K562 (cell line): Measurements from ENCODE around the gene CPED1. TPM values are rescaled to one million over a fixed set of nuclear protein-coding genes. Genes with fewer than 3 reads are reported as not detected.

Experiments
- ATAC-seq: fragments of 200-7000 bp; cut with Tn5 transposase; 3 replicates; pipeline ENCODE4 v1.9.1; 2020; ENCODE audit warnings: moderate library complexity
- BruUV-seq: library from RNA; stranded (reverse); fragments of 400-500 nt; replicated peaks from 2 replicates; lab custom pipeline; 2021; lab: Mats Ljungman, UMichigan
- CTCF ChIA-PET: fragments of 300-600 bp; formaldehyde crosslinking; extraction: SDS; loops from one replicate; lab custom pipeline; 2021; ENCODE audit warnings: low intra/inter-chr PET ratio; lab: Yijun Ruan, JAX
- POLR2A ChIA-PET: fragments of 300-600, 350-650 bp; sonication (Branson Sonifier 250); formaldehyde crosslinking; extraction: SDS; loops from one replicate; lab custom pipeline; 2021; ENCODE audit warnings: antibody characterized with exemption, inconsistent platforms; lab: Yijun Ruan, JAX
- DNase-seq, 4 experiments: peaks; one replicate each; pipeline versions ENCODE4 v3.0.0 to v3.0.0-alpha.2; 2011 to 2018; ENCODE audit warnings: low spot score in 3 of 4, mixed read lengths in 3 of 4; ENCODE audit errors: extremely low read depth in 1 of 4
- FAIRE-seq: peaks from 2 replicates; lab custom pipeline; 2011; peaks lifted over from hg19 to GRCh38; lab: Jason Lieb, UNC
- H2AFZ ChIP-seq: 2 replicates; pipeline ENCODE4 v1.6.0; 2011; ENCODE audit warnings: low read depth, low read length, control low read depth, inconsistent platforms
- H3K27ac ChIP-seq: fragments of 200-600 bp; 3 replicates; pipeline ENCODE4 v1.8.0; 2011; ENCODE audit warnings: low read depth, mild to moderate bottlenecking, control low read depth, inconsistent platforms, low read length, moderate library complexity, mixed read lengths; ENCODE audit errors: extremely low read depth
- H3K27me3 ChIP-seq, 2 experiments: fragments of 300-600 bp in 1 of 2; 2 replicates in 1 of 2; 3 replicates in 1 of 2; pipeline versions ENCODE4 v1.6.0 to v1.8.0; 2011; ENCODE audit warnings: inconsistent platforms in 2 of 2, low read length in 2 of 2, mild to moderate bottlenecking in 1 of 2, mixed read lengths in 1 of 2, moderate library complexity in 1 of 2; ENCODE audit not compliant: control insufficient read depth in 2 of 2, insufficient read depth in 2 of 2
- H3K36me3 ChIP-seq: fragments of 300-600 bp; 3 replicates; pipeline ENCODE4 v1.8.0; 2011; ENCODE audit warnings: mild to moderate bottlenecking, low read length, inconsistent platforms; ENCODE audit not compliant: control insufficient read depth, insufficient read depth
- H3K4me1 ChIP-seq, 2 experiments: fragments of 200-600 bp in 1 of 2; replicated peaks in 1 of 2; 2 replicates in 1 of 2; 3 replicates in 1 of 2; pipeline versions ENCODE4 v1.5.1 to v1.8.0; 2011; ENCODE audit warnings: inconsistent platforms in 2 of 2, low read length in 2 of 2, mild to moderate bottlenecking in 1 of 2, mixed read lengths in 1 of 2, moderate library complexity in 1 of 2; ENCODE audit not compliant: control insufficient read depth in 2 of 2, insufficient read depth in 2 of 2
- H3K4me2 ChIP-seq: 2 replicates; pipeline ENCODE4 v1.6.1; 2011; ENCODE audit warnings: low read length, control low read depth, inconsistent platforms, mixed read lengths; ENCODE audit not compliant: insufficient read depth
- H3K4me3 ChIP-seq: fragments of 200-600 bp; sonication (generic), shearing (Covaris generic); 2 replicates; pipeline ENCODE4 v1.5.1; 2016; ENCODE audit warnings: control low read depth, inconsistent platforms
- H3K79me2 ChIP-seq: fragments of 200-600 bp; 3 replicates; pipeline ENCODE4 v1.8.0; 2011; ENCODE audit warnings: low read length, inconsistent platforms; ENCODE audit not compliant: control insufficient read depth, insufficient read depth
- H3K9ac ChIP-seq, 2 experiments: 2 replicates each; pipeline versions ENCODE4 v1.6.0 to v1.6.1; 2011; ENCODE audit warnings: low read depth in 2 of 2, low read length in 2 of 2, control low read depth in 1 of 2, inconsistent platforms in 1 of 2, mild to moderate bottlenecking in 1 of 2, mixed read lengths in 1 of 2; ENCODE audit not compliant: insufficient read depth in 1 of 2
- H3K9me1 ChIP-seq: one replicate; pipeline ENCODE4 v1.6.0; 2011; ENCODE audit warnings: inconsistent platforms, mild to moderate bottlenecking, low read length, moderate library complexity; ENCODE audit not compliant: control insufficient read depth, insufficient read depth
- H3K9me3 ChIP-seq: replicated peaks from 2 replicates; pipeline ENCODE4 v1.5.1; 2011; ENCODE audit warnings: low read depth, low read length, inconsistent platforms; ENCODE audit not compliant: control insufficient read depth, insufficient read depth
- H4K20me1 ChIP-seq: replicated peaks from 2 replicates; pipeline ENCODE4 v1.6.1; 2011; ENCODE audit warnings: low read length, inconsistent platforms, mixed read lengths; ENCODE audit not compliant: control insufficient read depth, insufficient read depth
- ATF3 ChIP-seq, 2 experiments: fragments of 450-650 bp in 1 of 2; sonication (generic) in 1 of 2; formaldehyde crosslinking in 1 of 2; IDR thresholded peaks in 1 of 2; conservative IDR thresholded peaks in 1 of 2; 2 replicates each; pipeline versions ENCODE4 v1.6.1 to v1.8.1; 2016 to 2023; ENCODE audit warnings: mild to moderate bottlenecking in 2 of 2, moderate library complexity in 2 of 2, inconsistent platforms in 1 of 2, missing genetic modification reagents in 1 of 2
- E2F5 ChIP-seq: sonication (generic); formaldehyde crosslinking; IDR thresholded peaks from 2 replicates; pipeline ENCODE4 v1.8.0; 2022; ENCODE audit warnings: mild to moderate bottlenecking, missing genetic modification reagents
- ERF ChIP-seq: fragments of 450-650 bp; formaldehyde crosslinking; IDR thresholded peaks from 2 replicates; pipeline ENCODE4 v1.4.0; 2020; ENCODE audit warnings: mild to moderate bottlenecking, mixed read lengths
- GTF2B ChIP-seq: IDR thresholded peaks from 2 replicates; pipeline ENCODE4 v1.6.1; 2011; ENCODE audit not compliant: insufficient read length; ENCODE audit errors: extremely low read depth
- HNRNPUL1 ChIP-seq: fragments of 200-400 bp; formaldehyde crosslinking; IDR thresholded peaks from 2 replicates; pipeline ENCODE4 v1.6.1; 2017; ENCODE audit warnings: low read length
- L3MBTL2 ChIP-seq: fragments of 450-650 bp; IDR thresholded peaks from 2 replicates; pipeline ENCODE4 v1.6.1; 2016; ENCODE audit warnings: mild to moderate bottlenecking, moderate library complexity
- MCM5 ChIP-seq: fragments of 450-650 bp; IDR thresholded peaks from 2 replicates; pipeline ENCODE4 v1.6.1; 2016; ENCODE audit warnings: low read depth
- RAD21 ChIP-seq, 2 experiments: fragments of 250-450 bp in 1 of 2; fragments of 450-650 bp in 1 of 2; sonication (Bioruptor Pico) in 1 of 2; formaldehyde crosslinking in 1 of 2; IDR thresholded peaks in 1 of 2; conservative IDR thresholded peaks in 1 of 2; 2 replicates each; pipeline versions ENCODE4 v1.4.0 to v1.8.0; 2020 to 2022; ENCODE audit warnings: mild to moderate bottlenecking in 2 of 2, moderate library complexity in 1 of 2
- ZEB2 ChIP-seq: fragments of 450-650 bp; IDR thresholded peaks from 2 replicates; pipeline ENCODE4 v1.6.1; 2016
- ZKSCAN8 ChIP-seq: fragments of 200-800 bp; sonication (Bioruptor generic); IDR thresholded peaks from 2 replicates; pipeline ENCODE4 v1.6.1; 2016; ENCODE audit warnings: missing genetic modification characterization, missing compliant biosample characterization
- WGBS: fragments of 100-300 bp; shearing (Covaris generic); methylation state at CpG from one replicate; pipeline ENCODE4 v1.1.6; 2016; ENCODE audit warnings: low coverage, mixed read lengths; ENCODE audit not compliant: insufficient coverage; ENCODE audit errors: missing lambda C conversion rate; 5-methylcytosine and 5-hydroxymethylcytosine counted together
- in situ Hi-C: fragments of 300-500 bp; cut with MboI; formaldehyde crosslinking; loops from 4 replicates; pipeline ENCODE4 v1.15.0; 2018; ENCODE audit warnings: inconsistent platforms, mixed read lengths
- intact Hi-C: fragments of 100-400 bp; cut with micrococcal nuclease; formaldehyde crosslinking; loops from 2 replicates; pipeline ENCODE4 v1.14.2; 2022
- polyA plus RNA-seq, 8 experiments: library from polyadenylated mRNA; depleted of rRNA in 4 of 8; stranded (reverse) in 5 of 8; unstranded in 3 of 8; fragments of >200 nt; fragmentation: Nextera tagmentation in 2 of 8; fragmentation: Illumina TruSeq in 1 of 8; extraction: Ambion mirVana in 2 of 8; extraction: Trizol in 1 of 8; gene quantifications; 2 replicates each; pipeline versions ENCODE4 v1.2.1 to v1.2.3, GENCODE V29; 2011 to 2014; ENCODE audit warnings: inconsistent platforms in 1 of 8, missing spikeins in 1 of 8
- total RNA-seq, 7 experiments: library from RNA; depleted of rRNA in 6 of 7; stranded (reverse); fragments of >200 nt in 6 of 7; fragmentation: Illumina TruSeq in 2 of 7; extraction: Trizol in 2 of 7; gene quantifications; 2 replicates each; pipeline versions ENCODE4 v1.2.1 to v1.2.3, GENCODE V29; 2011 to 2021; ENCODE audit warnings: low replicate concordance in 1 of 7
- TF ChIP-seq, protein P1 (sequence below), 2 experiments: fragments of 200-800 bp in 1 of 2; sonication (Bioruptor generic) in 1 of 2; sonication (generic) in 1 of 2; formaldehyde crosslinking in 1 of 2; IDR thresholded peaks in 1 of 2; conservative IDR thresholded peaks in 1 of 2; 2 replicates each; pipeline versions ENCODE4 v1.5.0 to v1.6.1; 2016 to 2020; ENCODE audit warnings: missing compliant biosample characterization in 1 of 2, missing genetic modification characterization in 1 of 2, missing genetic modification reagents in 1 of 2

CPED1 gene
- total and polyA plus RNA-seq, 9 of the 15 experiments (the other 6 are each of a cell fraction or from before 2014, with no cell fraction given): 195 to 393 (median 290) TPM

GRCh38 chr7:121337398-121337797, 348.9 kb downstream of the CPED1 start (continued):
- no peak for TF ChIP-seq HNRNPUL1

- no peak overlapping the region for H3K27ac ChIP-seq
- BruUV-seq: no TSS peak
- TF ChIP-seq ERF (CRISPR knock-in tag): no peak
- TF ChIP-seq E2F5 (CRISPR knock-in tag): no peak
- TF ChIP-seq MCM5: no peak
- TF ChIP-seq RAD21 (CRISPR knock-in tag; conservative IDR thresholded peaks at IDR 0.05 in 1 of 2, IDR thresholded peaks at IDR 0.05 in 1 of 2): 0 out of 4 replicates have a peak, but pooled peaks of 1 of the 2 experiments have one; percentile 2
- TF ChIP-seq GTF2B: no peak
- TF ChIP-seq ZKSCAN8 (CRISPR knock-in tag): no peak
- TF ChIP-seq, protein P1, sequence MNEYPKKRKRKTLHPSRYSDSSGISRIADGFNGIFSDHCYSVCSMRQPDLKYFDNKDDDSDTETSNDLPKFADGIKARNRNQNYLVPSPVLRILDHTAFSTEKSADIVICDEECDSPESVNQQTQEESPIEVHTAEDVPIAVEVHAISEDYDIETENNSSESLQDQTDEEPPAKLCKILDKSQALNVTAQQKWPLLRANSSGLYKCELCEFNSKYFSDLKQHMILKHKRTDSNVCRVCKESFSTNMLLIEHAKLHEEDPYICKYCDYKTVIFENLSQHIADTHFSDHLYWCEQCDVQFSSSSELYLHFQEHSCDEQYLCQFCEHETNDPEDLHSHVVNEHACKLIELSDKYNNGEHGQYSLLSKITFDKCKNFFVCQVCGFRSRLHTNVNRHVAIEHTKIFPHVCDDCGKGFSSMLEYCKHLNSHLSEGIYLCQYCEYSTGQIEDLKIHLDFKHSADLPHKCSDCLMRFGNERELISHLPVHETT (CRISPR knock-in tag; conservative IDR thresholded peaks at IDR 0.05 in 1 of 2, IDR thresholded peaks at IDR 0.05 in 1 of 2): no peak
- no peak for TF ChIP-seq ATF3 (IDR thresholded peaks at IDR 0.05)
- TF ChIP-seq ATF3 (CRISPR knock-in tag; conservative IDR thresholded peaks at IDR 0.05): no peak
- no peak for TF ChIP-seq ZEB2
- TF ChIP-seq L3MBTL2: peak; percentile 73
These were observed 350.6 kb downstream of the CPED1 start for GRCh38 chr7:121339082-121339481.

More at GRCh38 chr7:121339082-121339481, 350.6 kb downstream of the CPED1 start:
- FAIRE-seq: no peak
- ATAC-seq: peak; percentile 30
- in situ Hi-C loops (no loop called here), intact Hi-C loops (loop anchor here (5.0 to 10.0 kb wide), 5 partner anchors 212 to 656 kb away; partner anchors contain the start of gene CPED1)
- no peaks in the 10 kb centered on the region for H3K9me1 ChIP-seq
- ChIA-PET CTCF (no interaction called here), POLR2A (no interaction called here)
- H3K4me3 ChIP-seq: no peak overlapping the region
- no peaks in the 10 kb centered on the region for H3K9me3 ChIP-seq
- H3K79me2 ChIP-seq: no peaks in the 10 kb centered on the region
- no peak overlapping the region for H3K4me2 ChIP-seq
- H3K27me3 ChIP-seq: peaks cover 0 to 15% of the 10 kb centered on the region in 2 experiments; a peak in 2 of 5 replicates
- H2AFZ ChIP-seq: no peak overlapping the region
- WGBS: 19% methylated on average over 5 of the region's 5 CpGs
- 0 out of 2 replicates have a peak, but pooled peaks cover 3% of the 10 kb centered on the region for H4K20me1 ChIP-seq
- H3K36me3 ChIP-seq: no peaks in the 10 kb centered on the region
- H3K4me1 ChIP-seq: no peaks in the 10 kb centered on the region
- no peak overlapping the region for H3K9ac ChIP-seq
- DNase-seq: no peak
